CD4-positive, alpha-beta memory T cell (primary cell): ENCODE data around the gene TSEN15. TPM values are rescaled to one million over a fixed set of nuclear protein-coding genes. Genes with fewer than 3 reads are reported as not detected.

ENCODE experiments used
- CTCF ChIA-PET: fragments of 350-600 bp; sonication (Branson Sonifier 250); formaldehyde crosslinking; loops from one replicate; lab custom pipeline; 2021; ENCODE audit warnings: inconsistent platforms; ENCODE audit not compliant: partially characterized antibody; lab: Charles Lee
- POLR2A ChIA-PET: fragments of 350-600 bp; sonication (Branson Sonifier 250); formaldehyde crosslinking; loops from one replicate; lab custom pipeline; 2021; ENCODE audit not compliant: partially characterized antibody; lab: Charles Lee
- DNase-seq, 5 donors: peaks; one replicate each; pipeline versions ENCODE4 v3.0.0 to v3.0.0-alpha.2; 2020 to 2022; ENCODE audit warnings: mixed read lengths in 1 of 5
- H3K27ac ChIP-seq: one replicate; pipeline ENCODE4 v1.7.0; 2013; ENCODE audit warnings: low read depth, low read length
- H3K27me3 ChIP-seq: 2 replicates; pipeline ENCODE4 v1.7.0; 2013; ENCODE audit warnings: mild to moderate bottlenecking, low read length, moderate library complexity; ENCODE audit not compliant: insufficient read depth
- H3K36me3 ChIP-seq: 2 replicates; pipeline ENCODE4 v1.7.0; 2013; ENCODE audit warnings: mild to moderate bottlenecking, low read length, moderate library complexity; ENCODE audit not compliant: insufficient read depth
- H3K4me1 ChIP-seq: 2 replicates; pipeline ENCODE4 v1.7.0; 2013; ENCODE audit warnings: mild to moderate bottlenecking, low read length, moderate library complexity; ENCODE audit not compliant: insufficient read depth
- H3K4me3 ChIP-seq, 2 donors: one replicate each; pipeline ENCODE4 v1.7.0; 2013; ENCODE audit warnings: low read length in 2 of 2, mild to moderate bottlenecking in 1 of 2
- H3K9me3 ChIP-seq, 2 donors: one replicate each; pipeline ENCODE4 v1.7.0; 2013; ENCODE audit warnings: low read length in 2 of 2, control low read depth in 1 of 2; ENCODE audit not compliant: control insufficient read depth in 1 of 2
- H3K27ac Mint-ChIP-seq, 7 donors: one replicate each; pipeline ENCODE4 v1.8.0; 2020 to 2021; ENCODE audit warnings: mixed read lengths in 7 of 7, mild to moderate bottlenecking in 6 of 7, inconsistent platforms in 3 of 7, moderate library complexity in 3 of 7
- H3K27me3 Mint-ChIP-seq, 2 donors: one replicate each; pipeline ENCODE4 v1.8.0; 2020 to 2021; ENCODE audit warnings: mixed read lengths in 2 of 2
- H3K36me3 Mint-ChIP-seq, 2 donors: one replicate each; pipeline ENCODE4 v1.8.0; 2020 to 2021; ENCODE audit warnings: mixed read lengths in 2 of 2, inconsistent platforms in 1 of 2, mild to moderate bottlenecking in 1 of 2
- H3K4me1 Mint-ChIP-seq, 4 donors: one replicate each; pipeline ENCODE4 v1.8.0; 2020 to 2021; ENCODE audit warnings: mixed read lengths in 4 of 4, mild to moderate bottlenecking in 1 of 4
- H3K4me3 Mint-ChIP-seq, 8 donors: one replicate each; pipeline ENCODE4 v1.8.0; 2020 to 2021; ENCODE audit warnings: mixed read lengths in 8 of 8, mild to moderate bottlenecking in 7 of 8, moderate library complexity in 6 of 8, inconsistent platforms in 3 of 8
- H3K9me3 Mint-ChIP-seq, 8 donors: one replicate each; pipeline ENCODE4 v1.8.0; 2020 to 2021; ENCODE audit warnings: mixed read lengths in 8 of 8, mild to moderate bottlenecking in 5 of 8, inconsistent platforms in 3 of 8, moderate library complexity in 1 of 8
- intact Hi-C: fragments of 100-400 bp; cut with micrococcal nuclease; formaldehyde crosslinking; loops from one replicate; pipeline ENCODE4 v1.15.1; 2023
- polyA plus RNA-seq, 2 donors: library from polyadenylated mRNA; unstranded; fragments of 300-500 nt; fragmentation: Illumina TruSeq; gene quantifications; one replicate each; pipeline ENCODE4 v1.2.3, GENCODE V29; 2021
- total RNA-seq, 2 experiments: library from RNA; stranded (reverse); gene quantifications; one replicate each; pipeline ENCODE4 v1.2.3, GENCODE V29; 2021

Gene TSEN15
- total and polyA plus RNA-seq, 4 experiments from 2014 or later: 34.0 to 74.7 (median 47.7) TPM

GRCh38 chr1:184031092-184031408, 20.5 kb upstream of the TSEN15 start:
- Histone ChIP-seq H3K9me3 (no peaks in the 10 kb centered on the region), H3K4me3 (no peak overlapping the region), H3K36me3 (no peaks in the 10 kb centered on the region), H3K27me3 (peaks cover 2% of the 10 kb centered on the region), H3K27ac (no peak overlapping the region), H3K4me1 (peaks cover 5% of the 10 kb centered on the region)
- peaks cover 5 to 12% (median 9%) of the 10 kb centered on the region in 4 donors for H3K4me1 Mint-ChIP-seq
- H3K9me3 Mint-ChIP-seq: no peaks in the 10 kb centered on the region
- H3K27ac Mint-ChIP-seq: no peak overlapping the region
- H3K36me3 Mint-ChIP-seq: no peaks in the 10 kb centered on the region
- peaks cover 11% of the 10 kb centered on the region in 2 donors for H3K27me3 Mint-ChIP-seq
- ChIA-PET CTCF (interaction anchor here (2.0 kb wide), 1 partner anchor 20 kb away, joined by 5 read pairs; the partner anchor contains the start of gene TSEN15), POLR2A (no interaction called here)
- DNase-seq: no peak
- H3K4me3 Mint-ChIP-seq: no peak overlapping the region
- intact Hi-C loops: no loop called here

- Mint-ChIP-seq H3K36me3 (no peaks in the 10 kb centered on the region), H3K9me3 (no peaks in the 10 kb centered on the region), H3K27me3 (peaks cover 9 to 13% of the 10 kb centered on the region in 2 donors), H3K27ac (no peak overlapping the region), H3K4me1 (peaks cover 8 to 14% (median 11%) of the 10 kb centered on the region in 4 donors), H3K4me3 (no peak overlapping the region)
- Histone ChIP-seq H3K9me3 (no peaks in the 10 kb centered on the region), H3K27ac (no peak overlapping the region), H3K27me3 (peaks cover 7% of the 10 kb centered on the region), H3K4me3 (no peak overlapping the region), H3K36me3 (no peaks in the 10 kb centered on the region), H3K4me1 (peaks cover 10% of the 10 kb centered on the region)
- intact Hi-C loops: no loop called here
- ChIA-PET CTCF (interaction anchor here (1.4 to 2.0 kb wide), 2 partner anchors 20 to 116 kb away, joined by 3 to 5 read pairs; partner anchors contain the start of gene TSEN15), POLR2A (no interaction called here)
- no peak for DNase-seq
Observed at GRCh38 chr1:184031409-184032107, 20.0 kb upstream of the TSEN15 start.

GRCh38 chr1:184032306-184032929, 19.1 kb upstream of the TSEN15 start:
- H3K4me3 Mint-ChIP-seq: no peak overlapping the region
- H3K27me3 Mint-ChIP-seq: peaks cover 9 to 13% of the 10 kb centered on the region in 2 donors
- no peak overlapping the region for H3K27ac Mint-ChIP-seq
- H3K9me3 Mint-ChIP-seq: no peaks in the 10 kb centered on the region
- intact Hi-C loops: no loop called here
- ChIA-PET CTCF (interaction anchor here (1.4 to 2.0 kb wide), 2 partner anchors 19 to 117 kb away, joined by 3 to 5 read pairs; partner anchors contain the start of gene TSEN15), POLR2A (no interaction called here)
- no peak overlapping the region for H3K4me3 ChIP-seq
- H3K27ac ChIP-seq: no peak overlapping the region
- H3K36me3 Mint-ChIP-seq: no peaks in the 10 kb centered on the region
- H3K4me1 Mint-ChIP-seq: peaks cover 8 to 14% (median 11%) of the 10 kb centered on the region in 4 donors
- H3K9me3 ChIP-seq: no peaks in the 10 kb centered on the region
- peaks cover 7% of the 10 kb centered on the region for H3K27me3 ChIP-seq
- no peaks in the 10 kb centered on the region for H3K36me3 ChIP-seq
- no peak for DNase-seq
- H3K4me1 ChIP-seq: peaks cover 11% of the 10 kb centered on the region

- no peak for DNase-seq
- no peak overlapping the region for H3K27ac Mint-ChIP-seq
- CTCF ChIA-PET: interaction anchor here (1.4 kb wide), 1 partner anchor 117 kb away, joined by 3 read pairs; no protein-coding TSS in a partner anchor
- H3K27me3 Mint-ChIP-seq: peaks cover 13 to 18% of the 10 kb centered on the region in 2 donors
- H3K4me1 ChIP-seq: peaks cover 17% of the 10 kb centered on the region
- peaks cover 7% of the 10 kb centered on the region for H3K27me3 ChIP-seq
- intact Hi-C loops: no loop called here
- H3K27ac ChIP-seq: no peak overlapping the region
- POLR2A ChIA-PET: interaction anchor here (1.0 to 2.3 kb wide), 2 partner anchors 10 to 18 kb away, joined by 3 to 7 read pairs; partner anchors contain the start of gene TSEN15
- no peaks in the 10 kb centered on the region for H3K36me3 ChIP-seq
- no peak overlapping the region for H3K4me3 Mint-ChIP-seq
- H3K4me1 Mint-ChIP-seq: peaks cover 13 to 19% (median 15%) of the 10 kb centered on the region in 4 donors
- no peak overlapping the region for H3K4me3 ChIP-seq
- no peaks in the 10 kb centered on the region for H3K9me3 Mint-ChIP-seq
- H3K9me3 ChIP-seq: no peaks in the 10 kb centered on the region
- H3K36me3 Mint-ChIP-seq: no peaks in the 10 kb centered on the region
Observed at GRCh38 chr1:184032930-184033418, 18.6 kb upstream of the TSEN15 start.

- no peak overlapping the region for H3K27ac Mint-ChIP-seq
- H3K27me3 ChIP-seq: peaks cover 7% of the 10 kb centered on the region
- ChIA-PET CTCF (no interaction called here), POLR2A (interaction anchor here (1.0 to 2.3 kb wide), 2 partner anchors 9 to 17 kb away, joined by 3 to 7 read pairs; partner anchors contain the start of gene TSEN15)
- H3K4me1 Mint-ChIP-seq: peaks cover 15 to 22% (median 17%) of the 10 kb centered on the region in 4 donors
- peaks cover 16 to 22% of the 10 kb centered on the region in 2 donors for H3K27me3 Mint-ChIP-seq
- H3K27ac ChIP-seq: no peak overlapping the region
- peaks cover 18% of the 10 kb centered on the region for H3K4me1 ChIP-seq
- no peak overlapping the region for H3K4me3 ChIP-seq
- DNase-seq: no peak
- H3K9me3 ChIP-seq: no peaks in the 10 kb centered on the region
- no peaks in the 10 kb centered on the region for H3K36me3 ChIP-seq
- H3K36me3 Mint-ChIP-seq: peaks cover 0 to 2% of the 10 kb centered on the region in 2 donors
- intact Hi-C loops: no loop called here
- H3K4me3 Mint-ChIP-seq: no peak overlapping the region
- H3K9me3 Mint-ChIP-seq: no peaks in the 10 kb centered on the region
Observed at GRCh38 chr1:184033711-184034167, 17.8 kb upstream of the TSEN15 start.

GRCh38 chr1:184034761-184035379, 16.7 kb upstream of the TSEN15 start:
- Mint-ChIP-seq H3K9me3 (no peaks in the 10 kb centered on the region), H3K4me3 (peak overlapping the region in 1 of 8 donors; percentile 6), H3K27ac (no peak overlapping the region), H3K27me3 (peaks cover 28 to 33% of the 10 kb centered on the region in 2 donors), H3K36me3 (peaks cover 0 to 4% of the 10 kb centered on the region in 2 donors), H3K4me1 (peaks cover 15 to 22% (median 20%) of the 10 kb centered on the region in 4 donors)
- Histone ChIP-seq H3K9me3 (no peaks in the 10 kb centered on the region), H3K27ac (no peak overlapping the region), H3K27me3 (peaks cover 10% of the 10 kb centered on the region), H3K4me3 (no peak overlapping the region), H3K36me3 (no peaks in the 10 kb centered on the region), H3K4me1 (peaks cover 18% of the 10 kb centered on the region)
- ChIA-PET CTCF (no interaction called here), POLR2A (interaction anchor here (0.7 to 2.3 kb wide), 2 partner anchors 16 to 1010 kb away, joined by 3 to 7 read pairs; partner anchors contain the start of genes RNF2 and TSEN15)
- intact Hi-C loops: no loop called here
- DNase-seq: no peak
